Ovary (tissue), 9 donors: ENCODE results near the gene SLC37A2. TPM values are rescaled to one million over a fixed set of nuclear protein-coding genes. Genes with fewer than 3 reads are reported as not detected.

Source experiments
- DNase-seq, 5 donors: peaks; one replicate each; pipeline ENCODE4 v3.0.0-alpha.2; 2019 to 2020
- H3K27ac ChIP-seq, 2 donors: fragments of 200-600 bp; one replicate each; pipeline versions ENCODE4 v1.5.1 to v1.8.0; 2019 to 2022
- H3K27me3 ChIP-seq: fragments of 200-600 bp; one replicate; pipeline ENCODE4 v1.8.0; 2022
- H3K36me3 ChIP-seq: fragments of 200-600 bp; sonication (generic); one replicate; pipeline ENCODE4 v1.5.1; 2019
- H3K4me1 ChIP-seq: one replicate; pipeline ENCODE4 v1.8.1; 2013; ENCODE audit warnings: mild to moderate bottlenecking, moderate library complexity; ENCODE audit not compliant: insufficient read depth
- H3K4me3 ChIP-seq: fragments of 200-600 bp; sonication (generic); one replicate; pipeline ENCODE4 v1.5.1; 2017
- H3K9me3 ChIP-seq, 2 donors: fragments of 200-600 bp in 1 of 2; sonication (generic) in 1 of 2; one replicate each; pipeline versions ENCODE4 v1.5.1 to v1.8.1; 2013 to 2019; ENCODE audit warnings: mild to moderate bottlenecking in 1 of 2, moderate library complexity in 1 of 2
- EP300 ChIP-seq: sonication (generic); formaldehyde crosslinking; IDR thresholded peaks from one replicate; pipeline ENCODE4 v1.6.1; 2017; ENCODE audit warnings: antibody characterized with exemption
- POLR2A ChIP-seq: fragments of 450-650 bp; IDR thresholded peaks from one replicate; pipeline ENCODE4 v1.6.1; 2017; ENCODE audit warnings: antibody characterized with exemption, mild to moderate bottlenecking, moderate library complexity
- WGBS, 3 donors: extraction: QIAGEN DNeasy Blood & Tissue Kit in 1 of 3; methylation state at CpG; one replicate each; pipeline versions ENCODE4 v1.1.5 to v1.1.7; 2013 to 2017; 5-methylcytosine and 5-hydroxymethylcytosine counted together
- intact Hi-C, 4 donors: fragments of 100-400 bp; cut with DNase I; formaldehyde crosslinking; loops; one replicate each; pipeline versions ENCODE4 v1.11.0 to v1.15.1; 2022 to 2023
- polyA plus RNA-seq, 2 donors: library from polyadenylated mRNA; stranded (reverse); fragments of 200-250 nt in 1 of 2; fragments of 350-450 nt in 1 of 2; fragmentation: Illumina TruSeq in 1 of 2; extraction: RNeasy Lipid Tissue Mini Kit (QIAGEN cat#74804) in 1 of 2; gene quantifications; one replicate each; pipeline ENCODE4 v1.2.3, GENCODE V29; 2013 to 2014
- total RNA-seq, 7 donors: library from RNA; depleted of rRNA in 2 of 7; stranded (reverse); fragments of >200 nt in 2 of 7; fragmentation: NEBNext Ultra II Directional in 3 of 7; extraction: Animal tissue kit (Norgen Biotek cat#: 25700) in 3 of 7; gene quantifications; one replicate each; pipeline versions ENCODE4 v1.1.0 to v1.2.4, GENCODE V29; 2016 to 2023
- TF ChIP-seq, protein P1 (sequence below), 3 donors: fragments of 450-650 bp in 2 of 3; fragments of 200-600 bp in 1 of 3; IDR thresholded peaks; one replicate each; pipeline versions ENCODE4 v1.5.1 to v1.8.0; 2016 to 2022; ENCODE audit warnings: antibody characterized with exemption in 3 of 3, mild to moderate bottlenecking in 1 of 3
- donor health status: DM: no; HTN: no; CAD: no; lungs with moderate emphysema.
- donor health status: DM: no; HTN: no; CAD: no.
- donor health status: Bipolar disorder and iron deficiency.
- donor health status: DM: yes; HTN: yes; CAD: no.
- donor health status: DM: no; HTN: no; CAD: no.
- donor health status: DM: yes; HTN: yes; CAD: no.

Gene SLC37A2
- total and polyA plus RNA-seq, 9 donors = 0.93 to 7.9 (median 2.2) TPM

DNA sequence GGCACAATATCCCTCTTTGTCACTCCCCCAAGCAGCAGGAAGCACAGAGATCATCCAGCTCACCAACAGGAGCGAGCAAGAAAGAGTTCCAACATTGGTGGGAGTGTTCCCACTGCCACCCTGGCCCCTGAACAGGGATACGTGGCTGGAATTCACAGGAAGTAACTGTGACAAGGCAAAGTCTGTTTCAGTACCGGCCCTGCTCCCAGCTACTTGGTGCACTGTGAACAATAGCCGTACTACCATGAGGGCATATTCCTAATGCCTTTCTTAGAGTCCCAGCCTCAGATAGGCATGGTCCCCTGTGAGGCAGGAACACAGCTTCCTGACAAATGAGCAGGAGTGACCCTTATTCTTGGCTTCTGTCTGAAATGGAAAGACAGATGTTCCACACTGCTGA is 1.8 kb upstream of the SLC37A2 start:
- Histone ChIP-seq H3K9me3 (no peaks in the 10 kb centered on the region), H3K36me3 (no peaks in the 10 kb centered on the region), H3K27me3 (no peaks in the 10 kb centered on the region), H3K4me3 (no peak overlapping the region), H3K4me1 (peaks cover 5% of the 10 kb centered on the region), H3K27ac (no peak overlapping the region)
- 52 to 62% (median 61%) methylated on average over 4 of the region's 4 CpGs for WGBS, 3 donors
- no peak for TF ChIP-seq EP300
- TF ChIP-seq POLR2A = no peak
- TF ChIP-seq, protein P1, sequence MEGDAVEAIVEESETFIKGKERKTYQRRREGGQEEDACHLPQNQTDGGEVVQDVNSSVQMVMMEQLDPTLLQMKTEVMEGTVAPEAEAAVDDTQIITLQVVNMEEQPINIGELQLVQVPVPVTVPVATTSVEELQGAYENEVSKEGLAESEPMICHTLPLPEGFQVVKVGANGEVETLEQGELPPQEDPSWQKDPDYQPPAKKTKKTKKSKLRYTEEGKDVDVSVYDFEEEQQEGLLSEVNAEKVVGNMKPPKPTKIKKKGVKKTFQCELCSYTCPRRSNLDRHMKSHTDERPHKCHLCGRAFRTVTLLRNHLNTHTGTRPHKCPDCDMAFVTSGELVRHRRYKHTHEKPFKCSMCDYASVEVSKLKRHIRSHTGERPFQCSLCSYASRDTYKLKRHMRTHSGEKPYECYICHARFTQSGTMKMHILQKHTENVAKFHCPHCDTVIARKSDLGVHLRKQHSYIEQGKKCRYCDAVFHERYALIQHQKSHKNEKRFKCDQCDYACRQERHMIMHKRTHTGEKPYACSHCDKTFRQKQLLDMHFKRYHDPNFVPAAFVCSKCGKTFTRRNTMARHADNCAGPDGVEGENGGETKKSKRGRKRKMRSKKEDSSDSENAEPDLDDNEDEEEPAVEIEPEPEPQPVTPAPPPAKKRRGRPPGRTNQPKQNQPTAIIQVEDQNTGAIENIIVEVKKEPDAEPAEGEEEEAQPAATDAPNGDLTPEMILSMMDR (IDR thresholded peaks at IDR 0.05) = no peak
- peak in 1 of 5 donors; percentile 6 for DNase-seq
- intact Hi-C loops = no loop called here

GRCh38 chr11:125062218-125062930 is 731 bp upstream of the SLC37A2 start:
- no peak overlapping the region for H3K27ac ChIP-seq
- H3K4me3 ChIP-seq = peak overlapping the region; percentile 59
- H3K9me3 ChIP-seq = no peaks in the 10 kb centered on the region
- H3K36me3 ChIP-seq = no peaks in the 10 kb centered on the region
- TF ChIP-seq, protein P1 (IDR thresholded peaks at IDR 0.05) = no peak
- no peak for TF ChIP-seq EP300
- no peak for TF ChIP-seq POLR2A
- intact Hi-C loops = no loop called here
- 36 to 43% (median 42%) methylated on average over 19 of the region's 19 CpGs for WGBS, 3 donors
- no peak for DNase-seq
- no peaks in the 10 kb centered on the region for H3K27me3 ChIP-seq
- peaks cover 5% of the 10 kb centered on the region for H3K4me1 ChIP-seq

- TF ChIP-seq EP300 (no peak), POLR2A (no peak)
- TF ChIP-seq, protein P1 (IDR thresholded peaks at IDR 0.05) = no peak
- Histone ChIP-seq H3K27me3 (no peaks in the 10 kb centered on the region), H3K4me1 (peaks cover 5% of the 10 kb centered on the region), H3K36me3 (no peaks in the 10 kb centered on the region), H3K4me3 (peak overlapping the region; percentile 59), H3K27ac (peak overlapping the region in 1 of 2 donors; percentile 42), H3K9me3 (no peaks in the 10 kb centered on the region)
- intact Hi-C loops = no loop called here
- 3 to 4% (median 3%) methylated on average over 25 to 38 of the region's 38 CpGs for WGBS, 3 donors
- no peak for DNase-seq
Observed at GRCh38 chr11:125063429-125064043, 431 bp downstream of the SLC37A2 start.

DNA sequence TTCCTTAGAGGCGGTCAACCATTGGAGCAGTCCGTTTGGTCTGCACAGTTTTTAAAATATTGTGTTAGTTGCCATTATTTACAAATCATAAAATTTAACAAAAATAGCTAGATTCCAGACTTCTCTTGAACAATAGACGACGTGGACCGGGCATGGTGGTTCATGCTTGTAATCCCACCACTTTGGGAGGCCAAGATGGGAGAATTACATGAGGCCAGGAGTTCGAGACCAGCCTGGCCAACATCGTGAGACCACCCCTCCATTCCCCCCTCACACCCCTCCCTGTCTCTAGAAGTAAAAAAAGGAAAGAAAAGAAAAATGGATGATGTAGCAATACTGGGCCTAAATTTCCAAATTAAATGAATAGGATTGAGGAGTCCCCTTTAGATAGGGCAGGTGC is 965 bp downstream of the SLC37A2 start:
- no peaks in the 10 kb centered on the region for H3K36me3 ChIP-seq
- peaks cover 5% of the 10 kb centered on the region for H3K4me1 ChIP-seq
- intact Hi-C loops = no loop called here
- no peak overlapping the region for H3K27ac ChIP-seq
- 61 to 69% (median 64%) methylated on average over 7 of the region's 7 CpGs for WGBS, 3 donors
- no peak overlapping the region for H3K4me3 ChIP-seq
- no peaks in the 10 kb centered on the region for H3K27me3 ChIP-seq
- H3K9me3 ChIP-seq = no peaks in the 10 kb centered on the region
- TF ChIP-seq EP300 = no peak
- TF ChIP-seq, protein P1 (IDR thresholded peaks at IDR 0.05) = no peak
- TF ChIP-seq POLR2A = no peak
- DNase-seq = no peak
